T47D (cell line): Measurements from ENCODE around the gene IGFALS.
"Not testable (repeated sequence)": the region's sequence is repeated elsewhere in the genome, so short reads cannot be mapped to it uniquely, and the experiment has no call there.

ENCODE experiments used
- DNase-seq, 2 experiments: peaks; one replicate each; pipeline versions ENCODE4 v3.0.0 to v3.0.0-alpha.2; 2011 to 2012; ENCODE audit warnings: low read depth in 1 of 2, low spot score in 1 of 2
- JUND ChIP-seq: IDR thresholded peaks from 2 replicates; pipeline ENCODE4 v1.6.1; 2012; ENCODE audit warnings: low read depth
- in situ Hi-C: cut with HindIII; loops from 2 replicates; pipeline ENCODE4 v1.10.0; 2016; ENCODE audit warnings: low sequenced_read_pairs, low pct_unique_long_range_greater_than_20kb

Gene IGFALS

GRCh38 chr16:1812732-1813163 is 19.2 kb upstream of the IGFALS start:
- peak; percentile 74 to 88 for DNase-seq
- in situ Hi-C loops = no loop called here
- TF ChIP-seq JUND = no peak

DNA sequence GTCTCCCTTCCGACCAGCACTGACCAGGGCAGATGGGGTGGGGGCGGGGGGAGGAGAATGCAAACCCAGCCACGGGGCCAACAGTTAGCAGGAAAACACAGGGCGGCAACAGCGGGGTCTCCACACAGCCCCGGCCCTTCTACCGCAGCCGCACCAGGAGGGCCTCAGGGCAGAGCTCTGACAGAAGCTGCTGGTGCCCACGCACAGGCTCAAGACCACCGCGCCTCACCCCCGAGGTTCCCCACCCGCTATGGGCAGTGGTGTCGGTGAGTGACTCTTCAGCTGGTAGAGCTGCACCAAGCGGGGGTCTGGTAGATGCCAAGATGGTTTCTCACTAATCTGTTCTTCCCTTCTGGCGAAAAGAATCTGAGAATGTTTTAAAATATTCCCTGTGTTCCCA is 17.0 kb upstream of the IGFALS start:
- in situ Hi-C loops = no loop called here
- DNase-seq = no peak
- no peak for TF ChIP-seq JUND

DNA sequence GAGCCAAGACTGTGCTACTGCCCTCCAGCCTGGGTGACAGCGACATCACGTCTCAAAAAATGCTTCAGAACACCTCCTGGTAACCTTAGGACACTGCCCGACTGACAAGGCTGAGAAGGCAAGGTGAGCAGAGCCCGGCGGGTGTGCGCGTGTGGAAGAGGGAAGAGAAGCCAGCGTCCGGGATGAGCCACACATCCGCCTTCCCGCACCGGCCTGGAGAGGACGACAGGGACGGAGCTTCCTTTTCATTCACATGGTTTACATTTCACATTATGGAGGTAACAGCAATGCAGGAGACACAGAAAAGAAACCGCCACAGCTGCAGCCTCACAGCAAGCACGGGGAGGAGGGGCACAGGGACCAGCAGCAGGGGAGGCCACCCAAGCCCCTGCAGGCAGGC is 16.6 kb upstream of the IGFALS start:
- TF ChIP-seq JUND = no peak
- in situ Hi-C loops = no loop called here
- DNase-seq = no peak

DNA sequence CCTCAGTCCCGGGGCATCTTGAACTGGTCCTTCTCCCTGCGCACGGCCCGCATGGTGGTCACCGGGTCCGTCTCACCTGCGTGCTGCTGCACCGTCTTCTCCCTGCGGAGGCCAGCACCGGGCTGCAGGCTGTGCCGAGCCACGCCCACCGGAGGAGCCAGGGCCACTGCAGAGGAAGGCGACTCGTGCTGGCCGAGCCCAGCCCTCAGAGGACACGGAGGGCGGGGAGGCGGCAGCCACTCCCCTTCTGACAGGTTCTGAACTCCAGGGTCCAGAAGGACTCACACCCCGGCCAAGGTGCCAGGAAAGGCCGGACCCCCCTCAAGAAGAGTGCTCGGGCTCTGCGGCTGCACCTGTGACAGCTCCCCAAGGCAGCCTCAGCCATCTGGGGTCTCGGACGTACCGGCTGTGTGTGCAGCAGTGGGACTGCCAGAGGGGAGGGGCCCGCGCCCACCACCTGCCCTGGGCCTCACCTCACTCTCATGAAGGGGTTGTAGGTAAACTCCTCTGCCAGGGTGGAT is 15.8 kb upstream of the IGFALS start:
- in situ Hi-C loops = no loop called here
- no peak for TF ChIP-seq JUND
- DNase-seq = no peak

GRCh38 chr16:1808691-1809090 is 15.2 kb upstream of the IGFALS start:
- in situ Hi-C loops = no loop called here
- DNase-seq = no peak
- TF ChIP-seq JUND = no peak

DNA sequence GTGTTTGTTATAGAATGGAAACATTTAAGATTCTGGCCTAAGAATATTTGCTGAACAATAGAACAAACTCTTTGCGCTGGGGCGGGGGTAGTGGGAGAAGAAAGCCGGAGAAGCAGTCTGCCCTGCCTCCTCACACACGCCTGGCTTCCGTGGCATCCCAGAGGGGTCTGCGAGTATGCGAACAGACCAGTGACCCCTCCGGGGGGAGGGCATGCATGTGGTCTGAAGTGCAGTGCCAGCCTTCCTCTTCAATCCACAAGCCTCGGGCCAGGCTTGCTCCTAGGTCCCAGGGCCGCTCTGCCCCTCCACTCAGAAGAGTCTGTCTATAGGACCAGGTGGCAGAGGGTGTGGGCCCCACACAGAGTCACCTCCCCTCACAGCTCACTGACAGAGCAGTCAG is 14.1 kb upstream of the IGFALS start:
- no peak for DNase-seq
- in situ Hi-C loops = no loop called here
- no peak for TF ChIP-seq JUND

GRCh38 chr16:1800701-1801100 is 7.2 kb upstream of the IGFALS start:
- no peak for DNase-seq
- in situ Hi-C loops = no loop called here
- no peak for TF ChIP-seq JUND

GRCh38 chr16:1799263-1799662 is 5.8 kb upstream of the IGFALS start:
- in situ Hi-C loops, DNase-seq: not testable (repeated sequence)

DNA sequence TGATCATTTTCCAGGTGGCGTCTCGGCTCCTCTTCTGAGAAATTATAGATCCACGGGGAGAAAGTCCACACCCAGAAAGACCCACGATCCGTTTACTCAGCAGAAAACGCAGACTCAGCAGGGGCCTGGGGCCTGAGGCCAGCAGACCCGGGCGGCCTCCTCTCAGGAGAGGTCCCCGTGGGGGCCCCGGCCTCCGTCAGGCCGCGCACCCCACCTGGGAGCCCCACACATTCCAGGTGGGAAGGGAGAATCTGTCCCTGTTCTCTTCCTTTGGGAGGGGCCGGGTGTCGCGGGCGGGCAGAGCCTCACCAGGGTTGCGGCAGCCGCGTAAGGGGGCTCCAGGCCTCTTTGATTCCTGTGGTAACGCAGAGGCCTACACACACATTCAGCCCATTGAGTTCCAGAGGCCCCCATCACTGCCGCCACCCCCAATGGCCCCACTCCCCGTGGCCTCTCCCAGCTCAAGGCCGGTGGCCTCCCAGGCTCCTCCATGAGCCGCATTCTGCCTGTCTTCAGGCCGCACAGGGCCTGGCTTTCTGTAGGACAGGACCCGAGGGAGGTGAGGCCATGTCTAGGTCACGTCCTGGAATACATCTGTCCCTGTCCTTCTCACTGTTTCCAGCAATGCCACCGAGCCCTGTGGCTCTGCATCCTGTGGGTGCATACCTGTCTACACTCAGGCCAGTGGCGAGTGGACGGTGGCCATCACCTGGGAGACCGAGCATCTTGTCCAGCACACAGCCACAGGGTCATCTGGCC is 1.6 kb upstream of the IGFALS start:
- DNase-seq = no peak
- in situ Hi-C loops = no loop called here
- no peak for TF ChIP-seq JUND

DNA sequence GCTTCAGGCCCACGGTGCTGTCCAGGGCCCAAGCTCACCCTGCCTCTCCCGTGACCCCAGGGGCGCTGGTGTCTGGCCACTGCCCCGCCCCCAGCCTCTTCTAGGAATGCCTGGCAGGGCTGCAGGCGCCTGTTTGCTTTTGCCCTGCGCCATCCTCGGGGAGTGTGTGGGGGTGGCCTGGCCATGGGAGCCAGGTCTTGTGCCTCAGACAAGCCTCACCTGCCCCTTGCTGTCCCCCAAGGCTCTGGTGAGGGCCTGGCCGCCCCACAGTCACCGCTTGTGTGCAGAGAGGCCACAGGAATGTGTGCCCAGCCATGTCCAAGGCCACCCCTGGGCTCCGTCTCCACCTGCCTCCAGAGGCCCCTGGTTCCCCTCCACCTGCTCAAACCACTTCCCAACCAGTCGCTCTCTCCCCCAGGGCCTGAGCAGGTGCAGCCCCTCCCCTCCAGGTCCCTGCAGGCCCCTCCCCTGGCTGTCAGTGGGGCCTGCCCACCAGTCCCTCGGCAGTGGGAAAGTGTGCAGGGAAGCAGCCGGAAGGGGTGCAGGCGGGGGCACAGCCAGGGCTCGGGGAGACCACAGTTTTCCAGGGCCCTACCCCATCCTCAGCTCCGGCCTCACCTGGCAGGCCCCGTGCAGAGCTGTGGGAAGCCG is 841 bp upstream of the IGFALS start:
- in situ Hi-C loops = no loop called here
- TF ChIP-seq JUND = no peak
- DNase-seq = peak; percentile 58 to 72

GRCh38 chr16:1792836-1793577 is 498 bp downstream of the IGFALS start:
- no peak for DNase-seq
- no peak for TF ChIP-seq JUND
- in situ Hi-C loops = no loop called here

DNA sequence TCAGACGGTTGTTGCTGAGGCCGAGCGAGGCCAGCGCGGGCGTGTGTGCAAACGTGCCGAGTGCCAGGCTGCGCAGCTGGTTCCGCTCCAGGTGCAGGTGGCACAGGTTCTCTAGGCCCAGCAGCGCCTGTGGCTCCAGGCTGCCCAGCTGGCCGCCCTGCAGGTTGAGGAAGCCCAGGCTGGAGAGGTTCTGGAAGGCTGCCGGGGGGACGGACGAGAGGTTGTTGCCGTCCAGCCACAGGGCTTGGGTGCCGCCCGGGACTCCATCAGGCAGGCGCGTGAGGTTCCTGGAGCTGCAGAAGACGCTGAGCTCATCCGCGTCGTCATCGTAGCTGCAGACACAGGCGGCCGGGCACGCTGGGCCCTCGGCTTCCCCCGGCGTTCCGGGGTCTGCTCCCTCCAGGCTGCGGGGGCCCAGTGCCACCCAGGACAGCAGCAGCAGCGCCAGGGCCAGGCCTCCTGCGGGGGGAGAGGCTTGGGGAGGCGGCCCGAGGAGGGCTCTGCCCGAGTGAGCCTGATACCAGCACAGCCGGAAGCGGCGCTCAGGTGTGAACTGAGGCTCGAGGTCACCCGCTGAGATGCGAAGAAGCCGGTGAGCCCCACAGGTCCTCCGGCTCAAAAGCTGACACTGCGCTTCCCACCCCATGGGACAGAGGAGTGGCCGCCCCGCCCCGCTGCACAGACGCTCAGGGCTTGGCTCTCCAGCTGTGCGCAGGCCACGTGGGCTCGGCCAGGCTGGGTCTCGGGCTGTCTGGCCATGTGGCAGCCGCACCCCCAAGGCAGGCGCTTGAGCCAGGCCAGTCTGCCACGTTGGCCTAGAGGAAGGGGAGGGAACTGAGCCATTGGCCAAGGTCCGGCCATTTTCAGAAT is 1.3 kb downstream of the IGFALS start:
- DNase-seq = no peak
- in situ Hi-C loops = no loop called here

More for the DNA sequence above, 1.3 kb downstream of the IGFALS start:
- TF ChIP-seq JUND = no peak
